H1 (cell line): ENCODE data around the gene ANAPC1. TPM values are rescaled to one million over a fixed set of nuclear protein-coding genes. Genes with fewer than 3 reads are reported as not detected.

Experiments used
- CTCF ChIA-PET: fragments of 300-600 bp; sonication (Branson Sonifier 250); formaldehyde crosslinking; loops from one replicate; lab custom pipeline; 2021; ENCODE audit not compliant: partially characterized antibody; lab: Charles Lee
- POLR2A ChIA-PET: fragments of 300-600 bp; sonication (Branson Sonifier 250); formaldehyde crosslinking; loops from one replicate; lab custom pipeline; 2021; ENCODE audit warnings: inconsistent platforms; ENCODE audit not compliant: partially characterized antibody; lab: Charles Lee
- DNase-seq, 2 experiments: peaks; one replicate each; pipeline versions ENCODE4 v3.0.0 to v3.0.0-alpha.2; 2010 to 2022; ENCODE audit warnings: low spot score in 2 of 2, low read depth in 1 of 2, mixed read lengths in 1 of 2
- FAIRE-seq: peaks from 2 replicates; lab custom pipeline; 2011; peaks lifted over from hg19 to GRCh38; lab: Jason Lieb, UNC
- H2AFZ ChIP-seq: 2 replicates; pipeline ENCODE4 v1.8.1; 2012; ENCODE audit warnings: low read length, inconsistent platforms
- H2AK5ac ChIP-seq: 2 replicates; pipeline ENCODE4 v1.6.1; 2013; ENCODE audit warnings: low read depth, low read length
- H2BK120ac ChIP-seq: replicated peaks from 2 replicates; pipeline ENCODE3; 2013; ENCODE audit warnings: low read depth, low read length, inconsistent platforms
- H2BK12ac ChIP-seq: 2 replicates; pipeline ENCODE4 v1.6.1; 2013; ENCODE audit warnings: low read depth, low read length
- H2BK15ac ChIP-seq: 2 replicates; pipeline ENCODE4 v1.6.1; 2013; ENCODE audit warnings: low read length
- H2BK20ac ChIP-seq: 2 replicates; pipeline ENCODE4 v1.6.1; 2013; ENCODE audit warnings: low read length
- H2BK5ac ChIP-seq: 2 replicates; pipeline ENCODE4 v1.6.1; 2013; ENCODE audit warnings: low read depth, low read length
- H3K14ac ChIP-seq: 2 replicates; pipeline ENCODE4 v1.6.1; 2013; ENCODE audit warnings: inconsistent platforms; ENCODE audit not compliant: insufficient read length
- H3K18ac ChIP-seq: 2 replicates; pipeline ENCODE4 v1.6.1; 2013; ENCODE audit warnings: low read length; ENCODE audit errors: extremely low read depth
- H3K23ac ChIP-seq: 2 replicates; pipeline ENCODE4 v1.6.1; 2013; ENCODE audit warnings: inconsistent platforms; ENCODE audit not compliant: insufficient read length
- H3K23me2 ChIP-seq: 2 replicates; pipeline ENCODE4 v1.6.1; 2013; ENCODE audit warnings: low read depth, low read length
- H3K27ac ChIP-seq: 2 replicates; pipeline ENCODE4 v1.6.1; 2011; ENCODE audit warnings: low read depth, low read length, inconsistent platforms
- H3K27me3 ChIP-seq, 4 experiments: replicated peaks in 1 of 4; 1 replicate in 1 of 4; 2 replicates in 3 of 4; pipeline versions ENCODE4 v1.6.1 to v1.8.1; 2011 to 2013; ENCODE audit warnings: low read length in 3 of 4, mild to moderate bottlenecking in 3 of 4, inconsistent platforms in 2 of 4, mixed read lengths in 2 of 4, moderate library complexity in 1 of 4; ENCODE audit not compliant: control insufficient read depth in 3 of 4, insufficient read depth in 3 of 4; ENCODE audit errors: extremely low read depth in 1 of 4
- H3K36me3 ChIP-seq, 4 experiments: 2 replicates each; pipeline versions ENCODE4 v1.6.1 to v1.8.1; 2011 to 2013; ENCODE audit warnings: mild to moderate bottlenecking in 4 of 4, low read length in 3 of 4, moderate library complexity in 2 of 4, control low read depth in 1 of 4, inconsistent platforms in 1 of 4; ENCODE audit not compliant: insufficient read depth in 4 of 4, control insufficient read depth in 2 of 4
- H3K4ac ChIP-seq: replicated peaks from 2 replicates; pipeline ENCODE3; 2013; ENCODE audit warnings: low read length, low read depth, mixed read lengths, inconsistent platforms; ENCODE audit not compliant: insufficient read length
- H3K4me1 ChIP-seq, 4 experiments: replicated peaks in 1 of 4; 1 replicate in 1 of 4; 2 replicates in 3 of 4; pipeline versions ENCODE4 v1.6.1 to v1.8.1; 2011 to 2013; ENCODE audit warnings: low read length in 3 of 4, inconsistent platforms in 2 of 4, mixed read lengths in 1 of 4; ENCODE audit not compliant: insufficient read depth in 4 of 4, control insufficient read depth in 3 of 4
- H3K4me2 ChIP-seq, 2 experiments: 2 replicates each; pipeline versions ENCODE4 v1.6.1 to v1.8.1; 2011 to 2013; ENCODE audit warnings: low read depth in 2 of 2, low read length in 2 of 2, control low read depth in 1 of 2, inconsistent platforms in 1 of 2, mild to moderate bottlenecking in 1 of 2; ENCODE audit not compliant: insufficient read depth in 1 of 2
- H3K4me3 ChIP-seq, 4 experiments: fragments of 200-600, 300-600 bp in 1 of 4; sonication (generic), shearing (Covaris generic), sonication (Bioruptor Twin) in 1 of 4; 2 replicates each; pipeline versions ENCODE4 v1.5.1 to v1.8.1; 2011 to 2016; ENCODE audit warnings: low read length in 4 of 4, low read depth in 3 of 4, control low read depth in 2 of 4, inconsistent platforms in 2 of 4, mild to moderate bottlenecking in 2 of 4, mixed read lengths in 1 of 4, moderate library complexity in 1 of 4; ENCODE audit not compliant: insufficient read depth in 2 of 4; ENCODE audit errors: extremely low read depth in 1 of 4
- H3K56ac ChIP-seq: replicated peaks from 2 replicates; pipeline ENCODE3; 2013; ENCODE audit warnings: low read depth, mild to moderate bottlenecking, mixed read lengths, low read length, inconsistent platforms; ENCODE audit not compliant: insufficient read length
- H3K79me1 ChIP-seq: 2 replicates; pipeline ENCODE4 v1.6.1; 2013; ENCODE audit warnings: low read depth, low read length, control low read depth
- H3K79me2 ChIP-seq, 2 experiments: 2 replicates each; pipeline versions ENCODE4 v1.6.1 to v1.8.1; 2012 to 2013; ENCODE audit warnings: low read length in 2 of 2, mild to moderate bottlenecking in 2 of 2, inconsistent platforms in 1 of 2; ENCODE audit not compliant: insufficient read depth in 2 of 2, control insufficient read depth in 1 of 2
- H3K9ac ChIP-seq, 4 experiments: replicated peaks in 1 of 4; 1 replicate in 1 of 4; 2 replicates in 3 of 4; pipeline versions ENCODE4 v1.6.1 to v1.8.1; 2011 to 2013; ENCODE audit warnings: low read depth in 3 of 4, low read length in 3 of 4, control low read depth in 2 of 4, mild to moderate bottlenecking in 2 of 4, moderate library complexity in 2 of 4, inconsistent platforms in 1 of 4; ENCODE audit errors: extremely low read depth in 1 of 4
- H3K9me3 ChIP-seq, 2 experiments: 2 replicates each; pipeline versions ENCODE4 v1.6.1 to v1.8.1; 2012 to 2013; ENCODE audit warnings: mild to moderate bottlenecking in 2 of 2, moderate library complexity in 2 of 2, control low read depth in 1 of 2, inconsistent platforms in 1 of 2, low read depth in 1 of 2, low read length in 1 of 2, mixed read lengths in 1 of 2; ENCODE audit not compliant: insufficient read depth in 2 of 2
- H4K20me1 ChIP-seq, 2 experiments: replicated peaks in 1 of 2; 2 replicates each; pipeline versions ENCODE3 to v1.8.1; 2011 to 2013; ENCODE audit warnings: inconsistent platforms in 2 of 2, low read length in 2 of 2, mild to moderate bottlenecking in 1 of 2; ENCODE audit not compliant: insufficient read depth in 2 of 2, control insufficient read depth in 1 of 2
- H4K5ac ChIP-seq: 2 replicates; pipeline ENCODE4 v1.6.1; 2013; ENCODE audit warnings: low read length, low read depth, mixed read lengths, inconsistent platforms; ENCODE audit not compliant: insufficient read length
- H4K8ac ChIP-seq: 2 replicates; pipeline ENCODE4 v1.8.0; 2013; ENCODE audit warnings: mild to moderate bottlenecking, moderate library complexity, low read length, inconsistent platforms; ENCODE audit not compliant: insufficient read depth; ENCODE audit errors: extremely low read depth
- H4K91ac ChIP-seq: replicated peaks from 2 replicates; pipeline ENCODE3; 2013; ENCODE audit warnings: low read length, mixed read lengths, inconsistent platforms; ENCODE audit not compliant: insufficient read length
- BRCA1 ChIP-seq: IDR thresholded peaks from 2 replicates; pipeline ENCODE4 v1.6.1; 2012; ENCODE audit warnings: low read depth, low read length, improper control_type of control experiment
- CBX5 ChIP-seq: fragments of 300-800, 300-1000 bp; sonication (generic); IDR thresholded peaks from 2 replicates; pipeline ENCODE4 v1.7.1; 2016; ENCODE audit warnings: antibody characterized with exemption, low read length, low read depth
- CHD2 ChIP-seq: IDR thresholded peaks from 2 replicates; pipeline ENCODE4 v1.6.1; 2012; ENCODE audit warnings: low read length, improper control_type of control experiment
- CTBP2 ChIP-seq: IDR thresholded peaks from 2 replicates; pipeline ENCODE4 v1.7.0; 2011; ENCODE audit warnings: borderline replicate concordance, mild to moderate bottlenecking, moderate library complexity, mixed read lengths, low read length; ENCODE audit not compliant: insufficient read depth, insufficient read length
- JUN ChIP-seq: IDR thresholded peaks from 2 replicates; pipeline ENCODE4 v1.6.1; 2011; ENCODE audit warnings: low read depth, mild to moderate bottlenecking, improper control_type of control experiment, low read length
- NRF1 ChIP-seq: IDR thresholded peaks from 2 replicates; pipeline ENCODE4 v1.6.1; 2011; ENCODE audit warnings: mild to moderate bottlenecking, low read depth, low read length, improper control_type of control experiment
- POLR2AphosphoS5 ChIP-seq: IDR thresholded peaks from 2 replicates; pipeline ENCODE4 v1.6.1; 2011; ENCODE audit warnings: low read depth, low read length
- SAP30 ChIP-seq: fragments of 300-600 bp; sonication (generic); IDR thresholded peaks from 2 replicates; pipeline ENCODE4 v1.7.1; 2012; ENCODE audit warnings: low read length, moderate library complexity, mild to moderate bottlenecking, inconsistent platforms; ENCODE audit not compliant: insufficient read depth, insufficient replicate concordance
- SIRT6 ChIP-seq: IDR thresholded peaks from one replicate; pipeline ENCODE4 v1.7.1; 2012; ENCODE audit warnings: low read length, inconsistent platforms
- TAF7 ChIP-seq: optimal IDR thresholded peaks from 2 replicates; pipeline ENCODE3; 2011; ENCODE audit warnings: low read depth, mild to moderate bottlenecking, inconsistent platforms, low read length, moderate library complexity, borderline replicate concordance
- TBP ChIP-seq: IDR thresholded peaks from 2 replicates; pipeline ENCODE4 v1.6.1; 2011; ENCODE audit warnings: low read depth, low read length, improper control_type of control experiment
- WGBS, 2 experiments: shearing (Covaris generic) in 1 of 2; methylation state at CpG; one replicate each; pipeline versions ENCODE4 v1.1.6 to v1.1.7; 2013 to 2015; ENCODE audit warnings: low lambda C conversion rate in 2 of 2, mixed read lengths in 2 of 2, inconsistent platforms in 1 of 2, low coverage in 1 of 2, missing lambda C conversion rate in 1 of 2; ENCODE audit not compliant: insufficient replicate concordance in 2 of 2, insufficient coverage in 1 of 2, insufficient read length in 1 of 2; ENCODE audit errors: extremely low coverage in 1 of 2, missing lambda C conversion rate in 1 of 2; 5-methylcytosine and 5-hydroxymethylcytosine counted together
- polyA plus RNA-seq, 7 experiments: library from polyadenylated mRNA; depleted of rRNA in 3 of 7; stranded (reverse) in 5 of 7; unstranded in 2 of 7; fragments of >200 nt in 5 of 7; fragments of 200-250 nt in 2 of 7; gene quantifications; 1 replicate in 5 of 7; 2 replicates in 1 of 7; 4 replicates in 1 of 7; pipeline versions ENCODE4 v1.2.1 to v1.2.3, GENCODE V29; 2011 to 2013; ENCODE audit warnings: missing spikeins in 2 of 7, mixed read lengths in 2 of 7
- total RNA-seq: library from RNA; stranded (reverse); fragmentation: NEBNext Ultra II Directional; extraction: Animal tissue kit (Norgen Biotek cat#: 25700); gene quantifications from 2 replicates; pipeline ENCODE4 v1.2.1, GENCODE V29; 2021
- TF ChIP-seq, protein P1 (sequence below): IDR thresholded peaks from 2 replicates; pipeline ENCODE4 v1.6.1; 2012; ENCODE audit warnings: inconsistent platforms

The ANAPC1 gene
- total and polyA plus RNA-seq, 2 of the 8 experiments (the other 6 are each of a cell fraction or from before 2014, with no cell fraction given), result 46.6 to 107 TPM

DNA sequence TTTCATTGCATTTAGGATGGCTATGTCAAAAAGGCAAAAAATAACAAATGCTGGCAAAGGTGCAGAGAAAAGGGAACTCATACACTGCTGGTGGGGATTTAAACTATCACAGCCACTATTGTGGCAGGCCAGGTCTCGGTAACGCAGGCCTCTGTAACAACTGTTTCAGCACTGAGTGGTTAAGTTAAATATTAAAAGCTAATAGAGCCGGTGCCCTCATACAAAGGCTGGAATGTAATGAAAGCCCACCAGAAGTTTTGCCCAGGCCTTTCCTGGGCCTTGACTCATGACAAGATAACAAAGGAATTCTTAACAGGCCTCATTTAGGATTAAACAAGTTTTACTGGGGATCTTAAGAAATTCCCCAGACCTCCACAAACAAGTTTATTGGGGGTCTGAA, 25.1 kb upstream of the ANAPC1 start:
- H2AK5ac ChIP-seq, result no peak overlapping the region
- no peak overlapping the region for H2BK20ac ChIP-seq
- ChIA-PET CTCF (interaction anchor here (0.5 to 2.4 kb wide), 4 partner anchors 21 to 593 kb away, joined by 3 to 7 read pairs (median 3); no protein-coding TSS in a partner anchor), POLR2A (interaction anchor here (1.9 kb wide), 1 partner anchor 11 kb away, joined by 5 read pairs; the partner anchor contains the start of gene MERTK)
- H3K4me2 ChIP-seq, result no peak overlapping the region
- FAIRE-seq, result no peak
- H3K9ac ChIP-seq, result no peak overlapping the region
- H3K27ac ChIP-seq, result no peak overlapping the region
- no peak overlapping the region for H2AFZ ChIP-seq
- H3K27me3 ChIP-seq, result no peaks in the 10 kb centered on the region
- peaks cover 2% of the 10 kb centered on the region in 2 experiments for H4K20me1 ChIP-seq
- H2BK12ac ChIP-seq, result no peak overlapping the region
- no peak overlapping the region for H4K91ac ChIP-seq
- no peaks in the 10 kb centered on the region for H3K79me2 ChIP-seq
- 79% methylated on average over 3 of the region's 3 CpGs; no CpG with 5 or more reads in 1 of the 2 experiments for WGBS, 2 experiments
- no peaks in the 10 kb centered on the region for H3K36me3 ChIP-seq
- no peaks in the 10 kb centered on the region for H3K79me1 ChIP-seq
- no peak overlapping the region for H2BK15ac ChIP-seq
- no peak overlapping the region for H4K8ac ChIP-seq
- H3K18ac ChIP-seq, result no peak overlapping the region
- no peak overlapping the region for H3K4ac ChIP-seq
- H3K23ac ChIP-seq, result no peak overlapping the region
- no peak overlapping the region for H3K4me3 ChIP-seq
- H3K4me1 ChIP-seq, result peaks cover 0 to 7% (median 3%) of the 10 kb centered on the region in 4 experiments; a peak in 4 of 7 replicates
- H3K9me3 ChIP-seq, result no peaks in the 10 kb centered on the region
- H2BK5ac ChIP-seq, result no peak overlapping the region
- TF ChIP-seq TBP (no peak), CHD2 (no peak), JUN (no peak), BRCA1 (no peak), TAF7 (no peak), NRF1 (no peak), SIRT6 (no peak), CBX5 (no peak), SAP30 (no peak), CTBP2 (no peak), POLR2AphosphoS5 (no peak)
- TF ChIP-seq, protein P1, sequence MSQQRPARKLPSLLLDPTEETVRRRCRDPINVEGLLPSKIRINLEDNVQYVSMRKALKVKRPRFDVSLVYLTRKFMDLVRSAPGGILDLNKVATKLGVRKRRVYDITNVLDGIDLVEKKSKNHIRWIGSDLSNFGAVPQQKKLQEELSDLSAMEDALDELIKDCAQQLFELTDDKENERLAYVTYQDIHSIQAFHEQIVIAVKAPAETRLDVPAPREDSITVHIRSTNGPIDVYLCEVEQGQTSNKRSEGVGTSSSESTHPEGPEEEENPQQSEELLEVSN, result no peak
- no peak overlapping the region for H3K14ac ChIP-seq
- H2BK120ac ChIP-seq, result no peak overlapping the region
- no peak overlapping the region for H3K56ac ChIP-seq
- no peak overlapping the region for H4K5ac ChIP-seq
- H3K23me2 ChIP-seq, result no peaks in the 10 kb centered on the region
- no peak for DNase-seq
